ENCODE measurements around the gene TMSB4X.

TMSB4X gene

DNA sequence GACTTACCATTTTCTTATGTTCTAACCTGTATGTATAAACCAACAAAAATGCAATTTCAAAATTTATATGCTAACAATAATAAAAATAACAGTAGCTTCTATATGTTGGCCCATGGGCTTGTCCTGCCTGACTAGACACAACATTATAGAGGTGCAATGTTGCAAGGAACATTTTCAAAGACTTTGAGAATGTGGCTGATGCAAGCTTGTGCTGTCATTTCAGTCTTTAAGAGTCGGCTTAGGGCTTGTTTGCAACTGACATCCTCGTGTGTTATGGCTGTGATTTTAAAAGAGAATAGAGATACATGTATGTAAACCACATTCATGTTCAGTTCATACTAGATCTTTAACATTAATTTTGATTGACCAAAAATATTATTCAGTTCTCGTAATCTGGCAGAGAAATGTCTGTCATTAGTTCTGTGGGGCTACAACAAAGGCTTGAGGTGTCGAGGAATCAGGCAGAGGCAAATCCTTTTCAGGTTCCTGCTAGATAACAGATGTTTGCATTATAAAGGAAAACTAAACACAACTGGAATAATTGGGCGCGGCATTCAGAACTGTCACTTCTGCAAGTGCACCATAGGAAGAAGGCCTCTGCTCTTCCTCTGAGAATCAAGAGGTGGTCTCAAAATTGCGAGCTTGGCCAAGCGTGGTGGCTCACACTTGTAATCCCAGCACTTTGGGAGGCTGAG, 13.1 kb downstream of the TMSB4X start:
- H2AFZ ChIP-seq (ENCODE audit: low read depth) = no peak overlapping the region
- TF ChIP-seq, protein P1, sequence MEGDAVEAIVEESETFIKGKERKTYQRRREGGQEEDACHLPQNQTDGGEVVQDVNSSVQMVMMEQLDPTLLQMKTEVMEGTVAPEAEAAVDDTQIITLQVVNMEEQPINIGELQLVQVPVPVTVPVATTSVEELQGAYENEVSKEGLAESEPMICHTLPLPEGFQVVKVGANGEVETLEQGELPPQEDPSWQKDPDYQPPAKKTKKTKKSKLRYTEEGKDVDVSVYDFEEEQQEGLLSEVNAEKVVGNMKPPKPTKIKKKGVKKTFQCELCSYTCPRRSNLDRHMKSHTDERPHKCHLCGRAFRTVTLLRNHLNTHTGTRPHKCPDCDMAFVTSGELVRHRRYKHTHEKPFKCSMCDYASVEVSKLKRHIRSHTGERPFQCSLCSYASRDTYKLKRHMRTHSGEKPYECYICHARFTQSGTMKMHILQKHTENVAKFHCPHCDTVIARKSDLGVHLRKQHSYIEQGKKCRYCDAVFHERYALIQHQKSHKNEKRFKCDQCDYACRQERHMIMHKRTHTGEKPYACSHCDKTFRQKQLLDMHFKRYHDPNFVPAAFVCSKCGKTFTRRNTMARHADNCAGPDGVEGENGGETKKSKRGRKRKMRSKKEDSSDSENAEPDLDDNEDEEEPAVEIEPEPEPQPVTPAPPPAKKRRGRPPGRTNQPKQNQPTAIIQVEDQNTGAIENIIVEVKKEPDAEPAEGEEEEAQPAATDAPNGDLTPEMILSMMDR (conservative IDR thresholded peaks at IDR 0.05; ENCODE audit: low read depth, low read length) = no peak
- H3K9ac ChIP-seq = no peak overlapping the region
- no peaks in the 10 kb centered on the region for H3K36me3 ChIP-seq (ENCODE audit: insufficient read depth)
- H3K4me2 ChIP-seq = peak overlapping the region; percentile 91; the same call in 1 of the 2 replicates
- H3K27ac ChIP-seq = no peak overlapping the region
- no peaks in the 10 kb centered on the region for H3K27me3 ChIP-seq (ENCODE audit: insufficient read depth, low read depth)
- no peaks in the 10 kb centered on the region for H3K79me2 ChIP-seq (ENCODE audit: insufficient read depth, low read depth)
- no peak overlapping the region for H3K4me3 ChIP-seq (IDR thresholded peaks at IDR 0.05; ENCODE audit: insufficient read depth, low read depth, low read length)
- peaks cover 65% of the 10 kb centered on the region for H3K4me1 ChIP-seq (ENCODE audit: low read depth, poor library complexity, severe bottlenecking)
- no peaks in the 10 kb centered on the region for H4K20me1 ChIP-seq (ENCODE audit: insufficient read depth)

DNA sequence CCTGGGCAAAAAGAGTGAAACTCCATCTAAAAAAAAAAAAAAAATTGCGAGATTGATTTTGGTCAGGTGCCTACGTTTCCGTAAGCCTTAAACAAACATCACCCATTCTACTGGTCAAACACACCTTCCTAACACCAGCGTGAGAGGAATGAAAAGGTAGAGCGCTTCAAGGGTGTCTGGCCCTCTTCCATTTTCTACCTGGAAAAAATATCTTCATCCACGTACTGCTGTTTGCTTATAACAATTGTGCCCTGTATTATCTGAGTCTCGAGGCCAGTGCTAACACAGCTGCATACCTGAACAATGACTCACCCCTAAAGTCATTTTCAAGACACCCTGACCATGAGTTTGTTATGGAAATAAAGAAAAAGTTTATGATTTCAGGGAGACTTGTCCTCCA, 13.9 kb downstream of the TMSB4X start:
- no peaks in the 10 kb centered on the region for H3K79me2 ChIP-seq (ENCODE audit: insufficient read depth, low read depth)
- H3K36me3 ChIP-seq (ENCODE audit: insufficient read depth) = no peaks in the 10 kb centered on the region
- no peak overlapping the region for H3K4me3 ChIP-seq (IDR thresholded peaks at IDR 0.05; ENCODE audit: insufficient read depth, low read depth, low read length)
- no peak overlapping the region for H3K9ac ChIP-seq
- TF ChIP-seq, protein P1 (conservative IDR thresholded peaks at IDR 0.05; ENCODE audit: low read depth, low read length) = no peak
- no peak overlapping the region for H3K27ac ChIP-seq
- H2AFZ ChIP-seq (ENCODE audit: low read depth) = no peak overlapping the region
- H3K27me3 ChIP-seq (ENCODE audit: insufficient read depth, low read depth) = no peaks in the 10 kb centered on the region
- H4K20me1 ChIP-seq (ENCODE audit: insufficient read depth) = no peaks in the 10 kb centered on the region
- H3K4me2 ChIP-seq = no peak overlapping the region
- peaks cover 58% of the 10 kb centered on the region for H3K4me1 ChIP-seq (ENCODE audit: low read depth, poor library complexity, severe bottlenecking)

DNA sequence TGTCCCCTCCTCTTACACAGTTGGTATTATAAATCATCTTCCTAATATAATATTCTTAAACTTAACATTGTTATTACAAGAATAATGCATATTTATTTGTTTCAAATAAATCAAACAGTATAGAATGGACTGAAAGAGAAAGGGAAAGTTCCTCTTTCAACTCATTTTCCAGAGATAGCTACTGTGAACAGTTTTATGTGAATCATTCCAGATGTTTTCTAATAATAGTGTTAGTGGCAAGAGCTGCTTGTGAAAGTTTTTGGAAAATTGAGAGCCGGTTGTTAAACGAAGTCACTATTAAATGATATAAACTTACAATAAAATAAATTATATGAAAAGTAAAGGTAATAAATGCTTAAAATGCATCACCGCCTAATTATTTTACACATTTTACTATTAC, 14.6 kb downstream of the TMSB4X start:
- Histone ChIP-seq H3K4me3 (IDR thresholded peaks at IDR 0.05; ENCODE audit: insufficient read depth, low read depth, low read length) (no peak overlapping the region), H3K36me3 (ENCODE audit: insufficient read depth) (no peaks in the 10 kb centered on the region), H2AFZ (ENCODE audit: low read depth) (no peak overlapping the region), H3K4me2 (no peak overlapping the region), H3K79me2 (ENCODE audit: insufficient read depth, low read depth) (no peaks in the 10 kb centered on the region), H3K4me1 (ENCODE audit: low read depth, poor library complexity, severe bottlenecking) (peaks cover 51% of the 10 kb centered on the region), H3K27ac (no peak overlapping the region), H3K27me3 (ENCODE audit: insufficient read depth, low read depth) (no peaks in the 10 kb centered on the region), H3K9ac (no peak overlapping the region), H4K20me1 (ENCODE audit: insufficient read depth) (no peaks in the 10 kb centered on the region)
- TF ChIP-seq, protein P1 (conservative IDR thresholded peaks at IDR 0.05; ENCODE audit: low read depth, low read length) = no peak

DNA sequence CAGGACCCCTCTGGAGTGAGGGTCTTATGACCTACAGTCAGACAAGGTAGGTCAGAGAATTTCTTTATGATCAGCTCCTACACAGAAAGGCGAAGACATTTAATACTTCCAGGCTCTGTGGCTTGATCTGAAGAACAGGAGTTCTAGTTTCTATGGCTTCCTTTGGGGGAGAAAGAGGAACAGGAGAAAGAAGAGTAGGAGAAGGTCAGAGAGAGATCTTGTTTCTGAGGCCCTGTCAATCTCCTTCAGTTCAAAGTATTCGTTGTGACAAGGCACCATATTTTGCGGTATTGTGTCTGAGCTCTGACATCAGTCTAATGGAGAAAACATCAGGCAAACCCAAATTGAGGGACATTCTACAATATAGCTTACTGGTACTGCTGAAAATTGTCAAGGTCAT, 16.7 kb downstream of the TMSB4X start:
- no peak overlapping the region for H3K4me2 ChIP-seq
- H2AFZ ChIP-seq (ENCODE audit: low read depth) = no peak overlapping the region
- no peak overlapping the region for H3K4me3 ChIP-seq (IDR thresholded peaks at IDR 0.05; ENCODE audit: insufficient read depth, low read depth, low read length)
- TF ChIP-seq, protein P1 (conservative IDR thresholded peaks at IDR 0.05; ENCODE audit: low read depth, low read length) = no peak
- no peaks in the 10 kb centered on the region for H4K20me1 ChIP-seq (ENCODE audit: insufficient read depth)
- peaks cover 33% of the 10 kb centered on the region for H3K4me1 ChIP-seq (ENCODE audit: low read depth, poor library complexity, severe bottlenecking)
- no peaks in the 10 kb centered on the region for H3K36me3 ChIP-seq (ENCODE audit: insufficient read depth)
- H3K79me2 ChIP-seq (ENCODE audit: insufficient read depth, low read depth) = no peaks in the 10 kb centered on the region
- H3K27ac ChIP-seq = no peak overlapping the region
- no peaks in the 10 kb centered on the region for H3K27me3 ChIP-seq (ENCODE audit: insufficient read depth, low read depth)
- H3K9ac ChIP-seq = no peak overlapping the region
